ENCODE data around the gene NR5A1. TPM values are rescaled to one million over a fixed set of nuclear protein-coding genes. Genes with fewer than 3 reads are reported as not detected.

Gene NR5A1
- total RNA-seq, 1 experiment from 2014 or later = 0.09 TPM

DNA sequence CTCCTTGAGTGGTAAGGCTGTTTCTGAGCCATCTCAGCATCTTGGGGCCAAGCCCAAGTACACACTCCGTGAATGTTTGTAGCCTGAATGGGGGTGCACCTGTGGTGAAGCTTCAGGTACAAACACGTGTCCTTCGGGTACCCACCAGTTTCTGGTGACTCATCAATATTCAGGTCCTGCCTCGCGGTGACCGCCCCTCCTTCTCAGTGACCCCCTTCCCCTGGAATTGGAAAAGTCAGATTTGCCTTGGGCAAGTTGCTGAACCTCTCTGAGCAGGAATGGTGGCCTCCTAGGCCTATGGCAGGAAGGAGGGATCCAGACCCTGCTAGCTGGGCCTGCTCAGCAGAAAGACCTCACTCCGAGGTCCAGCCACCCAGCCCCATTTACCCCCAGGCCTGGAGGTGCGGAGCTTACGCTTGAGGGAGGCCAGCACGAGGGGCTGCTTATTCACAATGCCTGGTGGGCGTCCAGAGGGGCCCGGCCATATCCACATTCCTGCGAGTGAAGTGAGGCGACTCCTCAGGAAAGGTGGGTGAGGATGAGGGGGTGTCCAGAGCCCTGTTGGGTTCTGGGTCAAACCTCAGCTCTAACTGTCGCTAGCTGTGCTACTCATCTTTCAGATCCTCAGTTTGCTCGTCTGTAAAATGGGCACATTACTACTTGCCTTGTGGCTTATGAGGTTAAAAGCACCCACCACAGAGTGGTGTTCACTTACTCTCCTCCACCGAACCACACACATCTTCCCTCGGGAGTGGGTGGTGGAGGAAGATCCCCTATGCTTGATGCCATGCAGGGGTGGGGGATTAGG lies 49.9 kb downstream of the NR5A1 start:
- CTCF ChIA-PET = no interaction called here
- BruUV-seq (replicated peaks) = no TSS peak
- Mint-ChIP-seq H3K36me3 (ENCODE audit: insufficient read depth, unreplicated experiment) (no peaks in the 10 kb centered on the region), H3K9me3 (ENCODE audit: unreplicated experiment) (no peaks in the 10 kb centered on the region), H3K4me1 (ENCODE audit: low read depth, unreplicated experiment) (no peaks in the 10 kb centered on the region), H3K27me3 (ENCODE audit: insufficient read depth, unreplicated experiment) (peaks cover 3% of the 10 kb centered on the region), H3K27ac (ENCODE audit: unreplicated experiment) (no peak overlapping the region), H3K4me3 (ENCODE audit: unreplicated experiment) (no peak overlapping the region)
- H3K36me3 ChIP-seq (ENCODE audit: control insufficient read depth, insufficient read depth, low read length) = no peaks in the 10 kb centered on the region
- H3K27me3 ChIP-seq (replicated peaks; ENCODE audit: control insufficient read depth, insufficient read depth, low read length) = no peaks in the 10 kb centered on the region
- intact Hi-C loops (cut with micrococcal nuclease; ENCODE audit: unreplicated experiment) = no loop called here
- POLR2A ChIA-PET = no interaction called here
- no peak overlapping the region for H3K4me3 ChIP-seq (ENCODE audit: low read depth, low read length)
- peak in 1 of 2 experiments; percentile 23 for DNase-seq
- peaks cover 6% of the 10 kb centered on the region for H3K4me1 ChIP-seq
- TF ChIP-seq, protein P1, sequence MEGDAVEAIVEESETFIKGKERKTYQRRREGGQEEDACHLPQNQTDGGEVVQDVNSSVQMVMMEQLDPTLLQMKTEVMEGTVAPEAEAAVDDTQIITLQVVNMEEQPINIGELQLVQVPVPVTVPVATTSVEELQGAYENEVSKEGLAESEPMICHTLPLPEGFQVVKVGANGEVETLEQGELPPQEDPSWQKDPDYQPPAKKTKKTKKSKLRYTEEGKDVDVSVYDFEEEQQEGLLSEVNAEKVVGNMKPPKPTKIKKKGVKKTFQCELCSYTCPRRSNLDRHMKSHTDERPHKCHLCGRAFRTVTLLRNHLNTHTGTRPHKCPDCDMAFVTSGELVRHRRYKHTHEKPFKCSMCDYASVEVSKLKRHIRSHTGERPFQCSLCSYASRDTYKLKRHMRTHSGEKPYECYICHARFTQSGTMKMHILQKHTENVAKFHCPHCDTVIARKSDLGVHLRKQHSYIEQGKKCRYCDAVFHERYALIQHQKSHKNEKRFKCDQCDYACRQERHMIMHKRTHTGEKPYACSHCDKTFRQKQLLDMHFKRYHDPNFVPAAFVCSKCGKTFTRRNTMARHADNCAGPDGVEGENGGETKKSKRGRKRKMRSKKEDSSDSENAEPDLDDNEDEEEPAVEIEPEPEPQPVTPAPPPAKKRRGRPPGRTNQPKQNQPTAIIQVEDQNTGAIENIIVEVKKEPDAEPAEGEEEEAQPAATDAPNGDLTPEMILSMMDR (IDR thresholded peaks at IDR 0.05; ENCODE audit: insufficient read depth in 1 of 2, low read depth in 1 of 2, low read length in 1 of 2, severe bottlenecking in 1 of 2, unreplicated experiment in 1 of 2) = no peak
- H3K9me3 ChIP-seq = no peaks in the 10 kb centered on the region

DNA sequence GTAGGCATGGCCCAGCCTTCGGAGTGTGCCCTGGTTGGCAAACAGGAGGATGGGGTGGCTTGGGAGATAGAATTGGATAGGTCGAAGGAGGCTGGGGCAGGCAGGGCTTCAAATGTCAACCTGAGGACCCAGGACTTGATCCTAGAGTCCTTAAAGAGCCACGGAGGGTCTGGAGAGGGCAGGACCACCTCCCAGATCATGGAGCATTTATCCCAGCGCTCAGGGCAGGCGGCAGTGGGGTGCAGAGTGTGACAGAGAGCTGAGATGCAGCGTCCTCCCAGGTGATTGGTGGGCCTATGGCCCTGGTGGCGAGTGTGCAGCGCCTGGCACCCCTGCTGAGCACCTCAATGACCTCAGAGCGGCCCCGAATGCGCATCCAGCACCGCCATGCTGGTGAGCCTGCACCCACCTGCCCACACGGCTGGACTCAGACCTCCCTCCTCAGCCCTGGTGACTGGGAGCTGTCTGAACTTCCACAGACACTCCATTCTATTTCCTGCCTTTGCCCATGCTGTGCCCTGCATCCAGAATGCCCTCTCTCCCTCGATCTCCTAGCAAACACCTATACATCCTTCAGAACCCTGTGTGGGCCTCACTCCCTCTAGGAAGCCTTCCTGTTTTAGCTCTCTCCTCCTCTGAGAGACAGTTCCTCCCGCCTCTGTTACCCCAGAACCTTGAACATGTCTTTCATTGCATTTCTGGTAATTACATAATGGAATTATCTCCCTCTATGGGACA lies 50.7 kb downstream of the NR5A1 start:
- Mint-ChIP-seq H3K36me3 (ENCODE audit: insufficient read depth, unreplicated experiment) (no peaks in the 10 kb centered on the region), H3K4me3 (ENCODE audit: unreplicated experiment) (no peak overlapping the region), H3K27ac (ENCODE audit: unreplicated experiment) (no peak overlapping the region), H3K27me3 (ENCODE audit: insufficient read depth, unreplicated experiment) (no peaks in the 10 kb centered on the region), H3K9me3 (ENCODE audit: unreplicated experiment) (no peaks in the 10 kb centered on the region), H3K4me1 (ENCODE audit: low read depth, unreplicated experiment) (no peaks in the 10 kb centered on the region)
- Histone ChIP-seq H3K9me3 (no peaks in the 10 kb centered on the region), H3K4me3 (ENCODE audit: low read depth, low read length) (no peak overlapping the region), H3K4me1 (peaks cover 6% of the 10 kb centered on the region), H3K27me3 (replicated peaks; ENCODE audit: control insufficient read depth, insufficient read depth, low read length) (no peaks in the 10 kb centered on the region), H3K36me3 (ENCODE audit: control insufficient read depth, insufficient read depth, low read length) (no peaks in the 10 kb centered on the region)
- ChIA-PET CTCF (interaction anchor here (0.5 kb wide), 1 partner anchor 313 kb away, joined by 4 read pairs; no protein-coding TSS in a partner anchor), POLR2A (no interaction called here)
- intact Hi-C loops (cut with micrococcal nuclease; ENCODE audit: unreplicated experiment) = no loop called here
- DNase-seq = peak in 1 of 2 experiments; percentile 23
- BruUV-seq (replicated peaks) = no TSS peak
- TF ChIP-seq, protein P1 (IDR thresholded peaks at IDR 0.05; ENCODE audit: insufficient read depth in 1 of 2, low read depth in 1 of 2, low read length in 1 of 2, severe bottlenecking in 1 of 2, unreplicated experiment in 1 of 2) = no peak

GRCh38 chr9:124455820-124456219 lies 51.4 kb downstream of the NR5A1 start:
- Histone ChIP-seq H3K36me3 (ENCODE audit: control insufficient read depth, insufficient read depth, low read length) (no peaks in the 10 kb centered on the region), H3K4me3 (ENCODE audit: low read depth, low read length) (no peak overlapping the region), H3K4me1 (peaks cover 6% of the 10 kb centered on the region), H3K27me3 (replicated peaks; ENCODE audit: control insufficient read depth, insufficient read depth, low read length) (no peaks in the 10 kb centered on the region), H3K9me3 (no peaks in the 10 kb centered on the region)
- CTCF ChIA-PET = no interaction called here
- Mint-ChIP-seq H3K36me3 (ENCODE audit: insufficient read depth, unreplicated experiment) (no peaks in the 10 kb centered on the region), H3K27ac (ENCODE audit: unreplicated experiment) (no peak overlapping the region), H3K27me3 (ENCODE audit: insufficient read depth, unreplicated experiment) (no peaks in the 10 kb centered on the region), H3K4me3 (ENCODE audit: unreplicated experiment) (no peak overlapping the region), H3K4me1 (ENCODE audit: low read depth, unreplicated experiment) (no peaks in the 10 kb centered on the region), H3K9me3 (ENCODE audit: unreplicated experiment) (no peaks in the 10 kb centered on the region)
- no TSS peak for BruUV-seq (replicated peaks)
- intact Hi-C loops (cut with micrococcal nuclease; ENCODE audit: unreplicated experiment) = no loop called here
- DNase-seq = peak in 1 of 2 experiments; percentile 19
- POLR2A ChIA-PET = no interaction called here
- TF ChIP-seq, protein P1 (IDR thresholded peaks at IDR 0.05; ENCODE audit: insufficient read depth in 1 of 2, low read depth in 1 of 2, low read length in 1 of 2, severe bottlenecking in 1 of 2, unreplicated experiment in 1 of 2) = no peak

Measured in Caco-2 (cell line).